ENCODE results near the gene TNFSF4. TPM values are rescaled to one million over a fixed set of nuclear protein-coding genes. Genes with fewer than 3 reads are reported as not detected.

The TNFSF4 gene
- total RNA-seq, 1 donor from 2014 or later, result 3.3 TPM

DNA sequence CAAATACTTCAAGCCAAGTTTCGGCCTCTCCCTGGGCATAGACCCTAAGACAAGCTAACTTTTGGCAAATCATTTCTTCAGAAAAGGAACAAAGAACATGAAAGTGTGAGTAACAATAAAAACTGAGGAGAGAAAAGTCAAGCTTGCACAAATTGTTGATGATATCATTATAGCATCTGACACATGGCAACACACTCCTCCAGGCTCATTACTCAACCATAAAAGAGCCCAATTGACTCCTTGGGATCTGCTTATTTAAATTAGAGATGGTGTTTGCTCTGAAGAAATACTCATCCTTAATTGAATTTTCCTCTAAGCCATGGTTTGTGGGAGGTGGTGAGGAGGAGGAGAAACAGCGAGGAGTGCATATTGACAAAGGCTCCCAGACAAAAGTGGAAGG lies 54.5 kb downstream of the TNFSF4 start:
- Histone ChIP-seq H3K27ac (ENCODE audit: low read depth, low read length) (no peak overlapping the region), H3K27me3 (ENCODE audit: insufficient read depth, low read length) (no peaks in the 10 kb centered on the region), H3K4me1 (ENCODE audit: insufficient read depth, low read length) (no peaks in the 10 kb centered on the region), H4K20me1 (ENCODE audit: insufficient read depth, low read length) (no peaks in the 10 kb centered on the region), H3K4me3 (ENCODE audit: insufficient read depth, low read depth, low read length) (no peak overlapping the region), H3K9ac (ENCODE audit: low read length) (no peak overlapping the region), H3K4me2 (ENCODE audit: low read length) (no peak overlapping the region), H3K79me2 (ENCODE audit: insufficient read depth, low read length) (no peaks in the 10 kb centered on the region), H3K36me3 (ENCODE audit: insufficient read depth, low read length) (no peaks in the 10 kb centered on the region), H3K9me3 (ENCODE audit: insufficient read depth, low read depth, low read length) (no peaks in the 10 kb centered on the region), H2AFZ (ENCODE audit: low read depth, low read length) (no peak overlapping the region)
- Mint-ChIP-seq H3K4me1 (ENCODE audit: low read depth, unreplicated experiment) (no peaks in the 10 kb centered on the region), H3K27ac (ENCODE audit: unreplicated experiment) (no peak overlapping the region), H3K4me3 (ENCODE audit: unreplicated experiment) (no peak overlapping the region), H3K9me3 (ENCODE audit: unreplicated experiment) (peaks cover 19% of the 10 kb centered on the region), H3K27me3 (ENCODE audit: low read depth, unreplicated experiment) (no peaks in the 10 kb centered on the region), H3K36me3 (ENCODE audit: low read depth, unreplicated experiment) (peaks cover 2% of the 10 kb centered on the region)
- TF ChIP-seq, protein P1, sequence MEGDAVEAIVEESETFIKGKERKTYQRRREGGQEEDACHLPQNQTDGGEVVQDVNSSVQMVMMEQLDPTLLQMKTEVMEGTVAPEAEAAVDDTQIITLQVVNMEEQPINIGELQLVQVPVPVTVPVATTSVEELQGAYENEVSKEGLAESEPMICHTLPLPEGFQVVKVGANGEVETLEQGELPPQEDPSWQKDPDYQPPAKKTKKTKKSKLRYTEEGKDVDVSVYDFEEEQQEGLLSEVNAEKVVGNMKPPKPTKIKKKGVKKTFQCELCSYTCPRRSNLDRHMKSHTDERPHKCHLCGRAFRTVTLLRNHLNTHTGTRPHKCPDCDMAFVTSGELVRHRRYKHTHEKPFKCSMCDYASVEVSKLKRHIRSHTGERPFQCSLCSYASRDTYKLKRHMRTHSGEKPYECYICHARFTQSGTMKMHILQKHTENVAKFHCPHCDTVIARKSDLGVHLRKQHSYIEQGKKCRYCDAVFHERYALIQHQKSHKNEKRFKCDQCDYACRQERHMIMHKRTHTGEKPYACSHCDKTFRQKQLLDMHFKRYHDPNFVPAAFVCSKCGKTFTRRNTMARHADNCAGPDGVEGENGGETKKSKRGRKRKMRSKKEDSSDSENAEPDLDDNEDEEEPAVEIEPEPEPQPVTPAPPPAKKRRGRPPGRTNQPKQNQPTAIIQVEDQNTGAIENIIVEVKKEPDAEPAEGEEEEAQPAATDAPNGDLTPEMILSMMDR (IDR thresholded peaks at IDR 0.05; ENCODE audit: insufficient read depth, low read depth, low read length), result no peak
- TF ChIP-seq EZH2 (IDR thresholded peaks at IDR 0.05; ENCODE audit: insufficient read depth, low read length), result no peak
- no peak for FAIRE-seq
- no peak for DNase-seq (ENCODE audit: low read depth)

DNA sequence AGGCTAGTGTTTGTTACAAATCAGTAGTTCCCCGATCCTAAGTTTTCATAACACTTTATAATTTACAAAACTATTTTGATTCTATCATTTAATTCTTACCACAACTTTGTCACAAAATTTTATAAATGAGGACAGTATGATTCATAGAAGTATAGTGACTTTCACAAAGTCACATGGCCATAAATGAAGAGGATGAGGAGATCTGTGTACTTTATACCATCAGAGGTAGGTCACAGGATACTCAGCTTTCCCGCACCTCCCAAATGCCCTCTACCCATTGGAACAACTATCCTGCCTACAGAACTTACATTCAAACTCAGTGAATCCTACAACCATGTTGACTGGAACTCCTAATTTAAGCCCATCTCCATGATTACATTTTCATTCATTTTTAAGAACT lies 56.3 kb downstream of the TNFSF4 start:
- Histone ChIP-seq H3K4me3 (ENCODE audit: insufficient read depth, low read depth, low read length) (no peak overlapping the region), H4K20me1 (ENCODE audit: insufficient read depth, low read length) (no peaks in the 10 kb centered on the region), H3K4me2 (ENCODE audit: low read length) (no peak overlapping the region), H3K9ac (ENCODE audit: low read length) (no peak overlapping the region), H3K27ac (ENCODE audit: low read depth, low read length) (no peak overlapping the region), H3K27me3 (ENCODE audit: insufficient read depth, low read length) (no peaks in the 10 kb centered on the region), H3K79me2 (ENCODE audit: insufficient read depth, low read length) (no peaks in the 10 kb centered on the region), H2AFZ (ENCODE audit: low read depth, low read length) (no peak overlapping the region), H3K4me1 (ENCODE audit: insufficient read depth, low read length) (no peaks in the 10 kb centered on the region), H3K36me3 (ENCODE audit: insufficient read depth, low read length) (no peaks in the 10 kb centered on the region), H3K9me3 (ENCODE audit: insufficient read depth, low read depth, low read length) (no peaks in the 10 kb centered on the region)
- Mint-ChIP-seq H3K36me3 (ENCODE audit: low read depth, unreplicated experiment) (peaks cover 2% of the 10 kb centered on the region), H3K9me3 (ENCODE audit: unreplicated experiment) (peaks cover 24% of the 10 kb centered on the region), H3K4me3 (ENCODE audit: unreplicated experiment) (no peak overlapping the region), H3K27me3 (ENCODE audit: low read depth, unreplicated experiment) (no peaks in the 10 kb centered on the region), H3K27ac (ENCODE audit: unreplicated experiment) (no peak overlapping the region), H3K4me1 (ENCODE audit: low read depth, unreplicated experiment) (no peaks in the 10 kb centered on the region)
- DNase-seq (ENCODE audit: low read depth) (no peak), FAIRE-seq (no peak)
- TF ChIP-seq EZH2 (IDR thresholded peaks at IDR 0.05; ENCODE audit: insufficient read depth, low read length), result no peak
- TF ChIP-seq, protein P1 (IDR thresholded peaks at IDR 0.05; ENCODE audit: insufficient read depth, low read depth, low read length), result no peak

DNA sequence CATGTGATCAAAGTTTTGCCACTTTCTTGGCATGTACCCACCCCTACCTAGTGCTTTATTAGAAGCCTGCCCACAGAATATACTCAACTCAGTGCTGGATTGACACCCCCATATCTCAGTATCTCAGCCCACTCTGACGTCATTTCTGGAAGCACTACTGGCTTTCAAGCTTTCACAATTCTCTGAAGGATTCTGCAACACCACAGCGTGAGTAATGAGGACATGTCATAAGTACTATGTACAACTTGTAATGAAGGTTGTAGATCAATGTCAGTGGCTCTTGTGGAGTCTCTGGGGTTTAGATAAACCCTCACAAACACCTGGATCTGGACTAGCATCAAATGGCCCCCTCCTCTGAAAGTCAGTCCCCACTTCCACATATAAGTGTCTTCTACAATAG lies 57.2 kb downstream of the TNFSF4 start:
- Histone ChIP-seq H2AFZ (ENCODE audit: low read depth, low read length) (no peak overlapping the region), H3K4me3 (ENCODE audit: insufficient read depth, low read depth, low read length) (no peak overlapping the region), H4K20me1 (ENCODE audit: insufficient read depth, low read length) (no peaks in the 10 kb centered on the region), H3K36me3 (ENCODE audit: insufficient read depth, low read length) (no peaks in the 10 kb centered on the region), H3K27ac (ENCODE audit: low read depth, low read length) (no peak overlapping the region), H3K4me1 (ENCODE audit: insufficient read depth, low read length) (no peaks in the 10 kb centered on the region), H3K79me2 (ENCODE audit: insufficient read depth, low read length) (no peaks in the 10 kb centered on the region), H3K27me3 (ENCODE audit: insufficient read depth, low read length) (no peaks in the 10 kb centered on the region), H3K9ac (ENCODE audit: low read length) (no peak overlapping the region), H3K4me2 (ENCODE audit: low read length) (no peak overlapping the region), H3K9me3 (ENCODE audit: insufficient read depth, low read depth, low read length) (no peaks in the 10 kb centered on the region)
- Mint-ChIP-seq H3K27ac (ENCODE audit: unreplicated experiment) (no peak overlapping the region), H3K9me3 (ENCODE audit: unreplicated experiment) (peaks cover 21% of the 10 kb centered on the region), H3K27me3 (ENCODE audit: low read depth, unreplicated experiment) (no peaks in the 10 kb centered on the region), H3K4me3 (ENCODE audit: unreplicated experiment) (no peak overlapping the region), H3K4me1 (ENCODE audit: low read depth, unreplicated experiment) (no peaks in the 10 kb centered on the region), H3K36me3 (ENCODE audit: low read depth, unreplicated experiment) (no peaks in the 10 kb centered on the region)
- FAIRE-seq (no peak), DNase-seq (ENCODE audit: low read depth) (peak; percentile 76)
- TF ChIP-seq, protein P1 (IDR thresholded peaks at IDR 0.05; ENCODE audit: insufficient read depth, low read depth, low read length), result no peak
- TF ChIP-seq EZH2 (IDR thresholded peaks at IDR 0.05; ENCODE audit: insufficient read depth, low read length), result no peak
